Mammary epithelial cell (primary cell): ENCODE results near the gene ADGRL3.

Experiments
- CTCF ChIP-seq, 2 donors: IDR thresholded peaks in 1 of 2; conservative IDR thresholded peaks in 1 of 2; 2 replicates each; pipeline ENCODE4 v1.5.1; 2011 to 2012; ENCODE audit warnings: inconsistent platforms in 2 of 2, low read length in 2 of 2, mild to moderate bottlenecking in 2 of 2, control low read depth in 1 of 2, low read depth in 1 of 2; ENCODE audit not compliant: insufficient read depth in 1 of 2; ENCODE audit errors: extremely low read depth in 1 of 2
- EZH2 ChIP-seq: IDR thresholded peaks from 2 replicates; pipeline ENCODE4 v1.6.1; 2012; ENCODE audit warnings: low read length, inconsistent platforms, borderline replicate concordance

GRCh38 chr4:61886131-61886530, 686.0 kb downstream of the ADGRL3 start:
- TF ChIP-seq CTCF (conservative IDR thresholded peaks at IDR 0.05 in 1 of 2, IDR thresholded peaks at IDR 0.05 in 1 of 2; ENCODE audit: extremely low read depth in 1 of 2, insufficient read depth in 1 of 2, low read depth in 1 of 2, low read length in 2 of 2) = no peak
- no peak for TF ChIP-seq EZH2
